Transverse colon (tissue), 3 donors: ENCODE results near the gene SNX8.

Experiments
- POLR2A ChIP-seq: fragments of 450-650 bp; IDR thresholded peaks from one replicate; pipeline ENCODE4 v1.6.1; 2016; ENCODE audit warnings: antibody characterized with exemption, mild to moderate bottlenecking, moderate library complexity
- TF ChIP-seq, protein P1 (sequence below), 5 experiments: fragments of 200-600 bp in 3 of 5; fragments of 450-650 bp in 2 of 5; sonication (generic) in 3 of 5; IDR thresholded peaks; 1 replicate in 2 of 5; 2 replicates in 3 of 5; pipeline ENCODE4 v1.5.1; 2016 to 2017; ENCODE audit warnings: antibody characterized with exemption in 5 of 5, inconsistent platforms in 3 of 5, mild to moderate bottlenecking in 2 of 5, moderate library complexity in 1 of 5

GRCh38 chr7:2301511-2301863 is 12.8 kb downstream of the SNX8 start:
- TF ChIP-seq, protein P1, sequence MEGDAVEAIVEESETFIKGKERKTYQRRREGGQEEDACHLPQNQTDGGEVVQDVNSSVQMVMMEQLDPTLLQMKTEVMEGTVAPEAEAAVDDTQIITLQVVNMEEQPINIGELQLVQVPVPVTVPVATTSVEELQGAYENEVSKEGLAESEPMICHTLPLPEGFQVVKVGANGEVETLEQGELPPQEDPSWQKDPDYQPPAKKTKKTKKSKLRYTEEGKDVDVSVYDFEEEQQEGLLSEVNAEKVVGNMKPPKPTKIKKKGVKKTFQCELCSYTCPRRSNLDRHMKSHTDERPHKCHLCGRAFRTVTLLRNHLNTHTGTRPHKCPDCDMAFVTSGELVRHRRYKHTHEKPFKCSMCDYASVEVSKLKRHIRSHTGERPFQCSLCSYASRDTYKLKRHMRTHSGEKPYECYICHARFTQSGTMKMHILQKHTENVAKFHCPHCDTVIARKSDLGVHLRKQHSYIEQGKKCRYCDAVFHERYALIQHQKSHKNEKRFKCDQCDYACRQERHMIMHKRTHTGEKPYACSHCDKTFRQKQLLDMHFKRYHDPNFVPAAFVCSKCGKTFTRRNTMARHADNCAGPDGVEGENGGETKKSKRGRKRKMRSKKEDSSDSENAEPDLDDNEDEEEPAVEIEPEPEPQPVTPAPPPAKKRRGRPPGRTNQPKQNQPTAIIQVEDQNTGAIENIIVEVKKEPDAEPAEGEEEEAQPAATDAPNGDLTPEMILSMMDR (IDR thresholded peaks at IDR 0.05), result no peak
- no peak for TF ChIP-seq POLR2A
